GM23248 (cell line): ENCODE results near the gene POPDC3. TPM values are rescaled to one million over a fixed set of nuclear protein-coding genes. Genes with fewer than 3 reads are reported as not detected.
A peak's percentile ranks its signal among the peaks of the same experiment; 100 is the strongest.

Experiments used
- DNase-seq: peaks from one replicate; pipeline ENCODE4 v3.0.0-alpha.2; 2015
- H2AFZ ChIP-seq: fragments of 200-600 bp; sonication (generic); 2 replicates; pipeline ENCODE4 v1.6.1; 2016; ENCODE audit warnings: antibody characterized with exemption
- H3F3A ChIP-seq: fragments of 200-600 bp; sonication (generic); 2 replicates; pipeline ENCODE4 v1.6.1; 2016; ENCODE audit warnings: mild to moderate bottlenecking, antibody characterized with exemption, mixed run types; ENCODE audit not compliant: insufficient read depth
- H3K27ac ChIP-seq: fragments of 200-600 bp; sonication (generic); 2 replicates; pipeline ENCODE4 v1.5.1; 2016; ENCODE audit warnings: mild to moderate bottlenecking
- H3K27me3 ChIP-seq: fragments of 200-600 bp; sonication (generic); replicated peaks from 2 replicates; pipeline ENCODE4 v1.6.1; 2016; ENCODE audit warnings: mild to moderate bottlenecking; ENCODE audit not compliant: insufficient read depth
- H3K36me3 ChIP-seq: fragments of 200-600 bp; sonication (generic); 2 replicates; pipeline ENCODE4 v1.6.1; 2016; ENCODE audit warnings: low read depth, mild to moderate bottlenecking
- H3K4me1 ChIP-seq: fragments of 200-600 bp; sonication (generic); 2 replicates; pipeline ENCODE4 v1.6.1; 2016; ENCODE audit warnings: mild to moderate bottlenecking; ENCODE audit not compliant: insufficient read depth
- H3K4me2 ChIP-seq: fragments of 200-600 bp; sonication (generic); one replicate; pipeline ENCODE4 v1.6.1; 2016; ENCODE audit warnings: mild to moderate bottlenecking; ENCODE audit not compliant: unreplicated experiment
- H3K4me3 ChIP-seq: fragments of 200-600 bp; sonication (generic); 2 replicates; pipeline ENCODE4 v1.5.1; 2016; ENCODE audit warnings: mild to moderate bottlenecking
- H3K79me2 ChIP-seq: fragments of 200-600 bp; sonication (generic); 2 replicates; pipeline ENCODE4 v1.6.1; 2016; ENCODE audit warnings: mild to moderate bottlenecking; ENCODE audit not compliant: insufficient read depth
- H3K9ac ChIP-seq: fragments of 200-600 bp; sonication (generic); 2 replicates; pipeline ENCODE4 v1.6.1; 2016; ENCODE audit warnings: mild to moderate bottlenecking
- H3K9me2 ChIP-seq: fragments of 200-600 bp; sonication (generic); 2 replicates; pipeline ENCODE4 v1.6.1; 2016; ENCODE audit warnings: mixed run types, mild to moderate bottlenecking, moderate library complexity; ENCODE audit not compliant: insufficient read depth
- H3K9me3 ChIP-seq: fragments of 200-600 bp; sonication (generic); one replicate; pipeline ENCODE4 v1.6.1; 2017; ENCODE audit warnings: low read depth
- H4K20me1 ChIP-seq: fragments of 200-600 bp; sonication (generic); 2 replicates; pipeline ENCODE4 v1.6.0; 2016; ENCODE audit not compliant: insufficient read depth
- EZH2 ChIP-seq: fragments of 200-600 bp; sonication (generic); IDR thresholded peaks from 2 replicates; pipeline ENCODE4 v1.6.1; 2018; ENCODE audit warnings: antibody characterized with exemption, mild to moderate bottlenecking; ENCODE audit not compliant: insufficient read depth, poor library complexity, severe bottlenecking
- EZH2phosphoT487 ChIP-seq: fragments of 200-600 bp; sonication (generic); IDR thresholded peaks from 2 replicates; pipeline ENCODE4 v1.6.1; 2018; ENCODE audit warnings: antibody characterized with exemption, moderate library complexity, mild to moderate bottlenecking, low read depth; ENCODE audit not compliant: insufficient read depth
- WGBS, 2 experiments: methylation state at CpG; one replicate each; pipeline ENCODE4 v1.1.6; 2015 to 2017; ENCODE audit warnings: low lambda C conversion rate in 2 of 2, low coverage in 1 of 2; ENCODE audit errors: missing lambda C conversion rate in 2 of 2; 5-methylcytosine and 5-hydroxymethylcytosine counted together
- in situ Hi-C: fragments of 300-500 bp; cut with MboI; formaldehyde crosslinking; loops from 2 replicates; pipeline ENCODE4 v1.15.0; 2020
- polyA plus RNA-seq: library from polyadenylated mRNA; unstranded; fragments of >200 nt; fragmentation: Nextera tagmentation; extraction: Ambion mirVana; gene quantifications from 2 replicates; pipeline ENCODE4 v1.2.1, GENCODE V29; 2016
- total RNA-seq: library from RNA; depleted of rRNA; stranded (reverse); fragments of >200 nt; shearing (Covaris generic); gene quantifications from 2 replicates; pipeline ENCODE4 v1.2.3, GENCODE V29; 2014

POPDC3 gene
- total and polyA plus RNA-seq, 2 experiments from 2014 or later, result 45.1 to 46.1 TPM

DNA sequence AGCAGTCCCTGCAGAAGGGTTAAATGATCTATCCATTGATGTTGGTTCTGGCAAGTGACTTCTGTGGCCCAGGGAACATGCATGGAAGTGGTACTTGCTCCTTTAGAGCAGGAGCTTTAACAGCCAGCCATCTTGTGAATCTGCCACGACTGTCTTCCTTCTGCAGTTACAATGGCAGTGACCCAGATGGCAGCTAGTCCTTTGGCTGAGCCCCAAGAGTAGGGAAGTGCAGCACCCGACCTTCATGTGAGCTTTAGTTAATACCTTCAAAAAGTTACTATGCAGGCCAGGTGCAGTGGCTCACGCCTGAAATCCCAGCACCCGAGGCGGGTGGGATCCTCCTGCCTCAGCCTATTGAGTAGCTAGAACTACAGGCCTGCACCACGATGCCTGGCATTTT lies 66.4 kb downstream of the POPDC3 start:
- Histone ChIP-seq H3K4me1 (no peaks in the 10 kb centered on the region), H3K9me3 (no peaks in the 10 kb centered on the region), H3K9ac (no peak overlapping the region), H2AFZ (no peak overlapping the region), H3K9me2 (no peaks in the 10 kb centered on the region), H3K79me2 (no peaks in the 10 kb centered on the region), H3K27me3 (no peaks in the 10 kb centered on the region), H3K4me3 (no peak overlapping the region), H3F3A (no peaks in the 10 kb centered on the region), H4K20me1 (no peaks in the 10 kb centered on the region), H3K4me2 (no peak overlapping the region), H3K27ac (no peak overlapping the region), H3K36me3 (no peaks in the 10 kb centered on the region; the same call in 1 of the 2 replicates)
- TF ChIP-seq EZH2 (no peak), EZH2phosphoT487 (no peak)
- no peak for DNase-seq
- 75 to 81% methylated on average over 6 of the region's 6 CpGs for WGBS, 2 experiments
- in situ Hi-C loops, result loop anchor here (25.0 kb wide), 1 partner anchor 249 kb away; no protein-coding TSS in a partner anchor

DNA sequence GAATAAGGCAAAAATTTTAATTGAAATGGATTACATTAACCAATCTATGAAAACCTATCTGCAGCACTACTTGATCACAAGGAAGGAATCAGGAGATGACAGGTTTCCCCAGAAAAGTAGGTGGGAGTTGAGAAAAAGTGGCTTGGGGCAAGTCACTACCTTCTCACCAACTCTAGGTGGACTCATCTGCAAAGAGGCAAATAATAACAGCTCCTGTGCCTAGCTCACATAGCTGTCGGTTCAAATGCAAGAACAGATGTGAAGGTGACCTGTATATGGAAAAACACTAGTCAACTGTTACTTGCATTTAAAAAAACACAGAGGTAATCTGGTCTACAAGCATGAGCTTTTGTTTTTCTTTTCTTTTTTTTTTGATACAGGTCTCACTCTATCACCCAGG lies 67.2 kb downstream of the POPDC3 start:
- no peaks in the 10 kb centered on the region for H3K9me3 ChIP-seq
- no peak overlapping the region for H3K4me3 ChIP-seq
- WGBS, 2 experiments, result 93 to 96% methylated on average over 1 of the region's 1 CpG
- no peak overlapping the region for H3K27ac ChIP-seq
- no peaks in the 10 kb centered on the region for H3F3A ChIP-seq
- no peak overlapping the region for H3K9ac ChIP-seq
- no peaks in the 10 kb centered on the region for H4K20me1 ChIP-seq
- no peak overlapping the region for H2AFZ ChIP-seq
- no peaks in the 10 kb centered on the region for H3K9me2 ChIP-seq
- H3K36me3 ChIP-seq, result no peaks in the 10 kb centered on the region; the same call in 1 of the 2 replicates
- no peaks in the 10 kb centered on the region for H3K4me1 ChIP-seq
- H3K79me2 ChIP-seq, result no peaks in the 10 kb centered on the region
- no peak overlapping the region for H3K4me2 ChIP-seq
- peak; percentile 14 for DNase-seq
- in situ Hi-C loops, result loop anchor here (25.0 kb wide), 1 partner anchor 250 kb away; no protein-coding TSS in a partner anchor
- no peak for TF ChIP-seq EZH2
- no peak for TF ChIP-seq EZH2phosphoT487
- no peaks in the 10 kb centered on the region for H3K27me3 ChIP-seq

DNA sequence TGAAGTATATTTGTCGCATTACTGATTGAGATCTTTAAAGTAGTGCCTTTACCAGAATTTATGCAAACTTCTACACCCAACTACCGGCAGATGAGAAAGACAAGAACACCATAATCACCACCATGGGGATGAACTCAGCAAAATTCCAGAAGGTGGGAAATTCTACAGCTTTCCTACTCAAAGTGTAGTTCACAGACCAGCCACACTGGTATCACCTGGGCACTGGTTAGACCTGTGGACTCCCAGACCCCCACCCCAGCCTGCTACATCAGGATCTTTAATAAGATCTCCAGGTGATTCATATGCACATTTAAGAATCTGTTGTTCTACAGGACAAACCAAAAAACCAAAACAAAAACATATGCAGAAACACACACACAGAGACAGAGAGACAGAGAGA lies 67.9 kb downstream of the POPDC3 start:
- no peak overlapping the region for H3K4me3 ChIP-seq

DNA sequence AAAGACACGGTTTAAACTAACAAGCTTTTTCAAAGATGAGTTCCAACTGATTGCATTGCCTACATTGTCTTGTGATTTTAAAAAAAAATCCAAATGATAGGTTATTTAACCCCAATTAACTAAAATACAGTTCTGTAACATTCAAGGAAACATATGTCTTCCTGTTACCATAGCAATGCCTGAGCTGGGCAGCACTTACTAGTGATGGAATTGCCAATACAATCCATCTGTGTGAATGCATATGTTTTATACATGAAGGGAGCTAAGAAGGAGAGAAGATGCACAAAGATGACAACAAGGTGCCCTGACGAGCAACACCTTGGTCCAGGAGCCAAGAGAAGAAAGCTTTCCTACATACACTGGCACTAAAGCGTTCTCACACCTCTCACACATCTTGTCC lies 68.7 kb downstream of the POPDC3 start:
- H3K4me2 ChIP-seq, result no peak overlapping the region
- H3K9me3 ChIP-seq, result no peaks in the 10 kb centered on the region
- no peaks in the 10 kb centered on the region for H3K4me1 ChIP-seq
- H3K4me3 ChIP-seq, result no peak overlapping the region
- in situ Hi-C loops, result loop anchor here (25.0 kb wide), 1 partner anchor 251 kb away; no protein-coding TSS in a partner anchor
- WGBS, 2 experiments, result 77 to 82% methylated on average over 3 of the region's 3 CpGs
- H3K27me3 ChIP-seq, result no peaks in the 10 kb centered on the region
- TF ChIP-seq EZH2 (no peak), EZH2phosphoT487 (no peak)
- H2AFZ ChIP-seq, result no peak overlapping the region
- no peaks in the 10 kb centered on the region for H3K9me2 ChIP-seq
- no peak overlapping the region for H3K27ac ChIP-seq
- H3K79me2 ChIP-seq, result no peaks in the 10 kb centered on the region
- H3K9ac ChIP-seq, result no peak overlapping the region
- H3F3A ChIP-seq, result no peaks in the 10 kb centered on the region
- no peaks in the 10 kb centered on the region for H3K36me3 ChIP-seq
- H4K20me1 ChIP-seq, result no peaks in the 10 kb centered on the region
- no peak for DNase-seq

More for the DNA sequence above, 67.9 kb downstream of the POPDC3 start:
- Histone ChIP-seq H3K4me1 (no peaks in the 10 kb centered on the region), H3K27ac (no peak overlapping the region), H3K27me3 (no peaks in the 10 kb centered on the region), H3K4me2 (no peak overlapping the region), H2AFZ (no peak overlapping the region), H3K9me2 (no peaks in the 10 kb centered on the region), H3F3A (no peaks in the 10 kb centered on the region), H3K79me2 (no peaks in the 10 kb centered on the region), H3K9ac (no peak overlapping the region), H3K9me3 (no peaks in the 10 kb centered on the region), H3K36me3 (no peaks in the 10 kb centered on the region; the same call in 1 of the 2 replicates), H4K20me1 (no peaks in the 10 kb centered on the region)
- DNase-seq, result no peak
- TF ChIP-seq EZH2phosphoT487 (no peak), EZH2 (no peak)
- in situ Hi-C loops, result loop anchor here (25.0 kb wide), 1 partner anchor 250 kb away; no protein-coding TSS in a partner anchor
- WGBS, 2 experiments, result 98 to 100% methylated on average over 2 of the region's 2 CpGs
